Neural progenitor cell (in vitro differentiated cells): Measurements from ENCODE around the gene KDM3B. TPM values are rescaled to one million over a fixed set of nuclear protein-coding genes. Genes with fewer than 3 reads are reported as not detected.
A peak's percentile ranks its signal among the peaks of the same experiment; 100 is the strongest.
"Not testable (repeated sequence)": the region's sequence is repeated elsewhere in the genome, so short reads cannot be mapped to it uniquely, and the experiment has no call there.

Experiments
- DNase-seq: peaks from one replicate; pipeline ENCODE4 v3.0.0-alpha.2; 2016; ENCODE audit warnings: low spot score
- H2AFZ ChIP-seq: fragments of 200-600 bp; sonication (generic); replicated peaks from 2 replicates; pipeline ENCODE4 v1.6.1; 2016; ENCODE audit warnings: antibody characterized with exemption
- H3F3A ChIP-seq: fragments of 200-600 bp; sonication (generic); 2 replicates; pipeline ENCODE4 v1.6.1; 2016; ENCODE audit warnings: antibody characterized with exemption, low read depth
- H3K27ac ChIP-seq: fragments of 200-600 bp; sonication (generic); 2 replicates; pipeline ENCODE4 v1.5.1; 2016; ENCODE audit warnings: mild to moderate bottlenecking
- H3K27me3 ChIP-seq: fragments of 200-600 bp; sonication (generic); 2 replicates; pipeline ENCODE4 v1.6.1; 2016; ENCODE audit warnings: mild to moderate bottlenecking, moderate library complexity
- H3K36me3 ChIP-seq: fragments of 200-600 bp; sonication (generic); 2 replicates; pipeline ENCODE4 v1.5.1; 2016
- H3K4me1 ChIP-seq: fragments of 200-600 bp; sonication (generic); 2 replicates; pipeline ENCODE4 v1.6.1; 2016; ENCODE audit warnings: mixed run types
- H3K4me2 ChIP-seq: fragments of 200-600 bp; sonication (generic); 2 replicates; pipeline ENCODE4 v1.6.1; 2016
- H3K4me3 ChIP-seq: fragments of 200-600 bp; sonication (generic); 2 replicates; pipeline ENCODE4 v1.5.1; 2016
- H3K79me2 ChIP-seq: fragments of 200-600 bp; sonication (generic); 2 replicates; pipeline ENCODE4 v1.6.1; 2016; ENCODE audit warnings: low read depth
- H3K9ac ChIP-seq: fragments of 200-600 bp; sonication (generic); 2 replicates; pipeline ENCODE4 v1.6.1; 2016
- H3K9me3 ChIP-seq: fragments of 200-600 bp; sonication (generic); 2 replicates; pipeline ENCODE4 v1.5.1; 2016; ENCODE audit warnings: low read depth
- H4K20me1 ChIP-seq: fragments of 200-600 bp; sonication (generic); 2 replicates; pipeline ENCODE4 v1.6.1; 2016; ENCODE audit warnings: low read depth
- H3K27ac Mint-ChIP-seq: 3 replicates; pipeline ENCODE4 v1.8.0; 2021; ENCODE audit warnings: mixed read lengths
- H3K27me3 Mint-ChIP-seq: 2 replicates; pipeline ENCODE4 v1.8.0; 2022; ENCODE audit warnings: low read depth, mild to moderate bottlenecking, inconsistent platforms, moderate library complexity, mixed read lengths; ENCODE audit not compliant: insufficient read depth
- H3K36me3 Mint-ChIP-seq: 3 replicates; pipeline ENCODE4 v1.8.0; 2021; ENCODE audit warnings: mixed read lengths
- H3K4me1 Mint-ChIP-seq: 3 replicates; pipeline ENCODE4 v1.8.0; 2021; ENCODE audit warnings: mixed read lengths
- H3K4me3 Mint-ChIP-seq: 3 replicates; pipeline ENCODE4 v1.8.0; 2021; ENCODE audit warnings: mild to moderate bottlenecking, moderate library complexity, mixed read lengths
- H3K9me3 Mint-ChIP-seq: 3 replicates; pipeline ENCODE4 v1.8.0; 2020; ENCODE audit warnings: mixed read lengths
- CTCF ChIP-seq: fragments of 200-600 bp; sonication (generic); IDR thresholded peaks from 2 replicates; pipeline ENCODE4 v1.5.1; 2017; ENCODE audit warnings: antibody characterized with exemption, mild to moderate bottlenecking
- EZH2 ChIP-seq: fragments of 200-600 bp; sonication (generic); IDR thresholded peaks from 2 replicates; pipeline ENCODE4 v1.6.1; 2017; ENCODE audit warnings: antibody characterized with exemption, mild to moderate bottlenecking, moderate library complexity
- EZH2phosphoT487 ChIP-seq: fragments of 200-600 bp; sonication (generic); IDR thresholded peaks from 2 replicates; pipeline ENCODE4 v1.6.1; 2017; ENCODE audit warnings: antibody characterized with exemption
- total RNA-seq: library from RNA; depleted of rRNA; stranded (reverse); fragments of >200 nt; gene quantifications from 2 replicates; pipeline ENCODE4 v1.2.3, GENCODE V29; 2015; ENCODE audit warnings: low replicate concordance

KDM3B gene
- total RNA-seq, 1 donor from 2014 or later: 136 TPM

GRCh38 chr5:138315751-138316278 lies 36.7 kb upstream of the KDM3B start:
- peaks cover 15% of the 10 kb centered on the region for H3K36me3 ChIP-seq
- no peak overlapping the region for H3K4me3 ChIP-seq
- H3K9ac ChIP-seq: no peak overlapping the region
- no peak for TF ChIP-seq EZH2
- no peak for TF ChIP-seq EZH2phosphoT487
- no peak for TF ChIP-seq CTCF
- H4K20me1 ChIP-seq: no peaks in the 10 kb centered on the region
- H3K4me1 ChIP-seq: no peaks in the 10 kb centered on the region
- no peak overlapping the region for H3K27ac Mint-ChIP-seq
- H3K27me3 Mint-ChIP-seq: no peaks in the 10 kb centered on the region
- H3K9me3 ChIP-seq: no peaks in the 10 kb centered on the region
- H3F3A ChIP-seq: no peaks in the 10 kb centered on the region
- no peaks in the 10 kb centered on the region for H3K79me2 ChIP-seq
- no peaks in the 10 kb centered on the region for H3K9me3 Mint-ChIP-seq
- H3K4me1 Mint-ChIP-seq: no peaks in the 10 kb centered on the region
- H2AFZ ChIP-seq: no peak overlapping the region
- no peak overlapping the region for H3K4me2 ChIP-seq
- H3K36me3 Mint-ChIP-seq: peaks cover 21% of the 10 kb centered on the region
- no peak overlapping the region for H3K4me3 Mint-ChIP-seq
- H3K27ac ChIP-seq: no peak overlapping the region
- DNase-seq: no peak
- no peaks in the 10 kb centered on the region for H3K27me3 ChIP-seq

GRCh38 chr5:138316355-138316754 lies 36.1 kb upstream of the KDM3B start:
- no peak overlapping the region for H3K27ac Mint-ChIP-seq
- H3K4me3 Mint-ChIP-seq: no peak overlapping the region
- Histone ChIP-seq H3K4me1 (no peaks in the 10 kb centered on the region), H3K27ac (no peak overlapping the region), H3K9me3 (no peaks in the 10 kb centered on the region), H3K9ac (no peak overlapping the region), H3K4me2 (no peak overlapping the region), H3K27me3 (no peaks in the 10 kb centered on the region), H3K36me3 (peaks cover 15% of the 10 kb centered on the region), H3K79me2 (no peaks in the 10 kb centered on the region), H3K4me3 (no peak overlapping the region), H3F3A (no peaks in the 10 kb centered on the region), H2AFZ (no peak overlapping the region), H4K20me1 (no peaks in the 10 kb centered on the region)
- H3K27me3 Mint-ChIP-seq: no peaks in the 10 kb centered on the region
- peaks cover 20% of the 10 kb centered on the region for H3K36me3 Mint-ChIP-seq
- H3K4me1 Mint-ChIP-seq: no peaks in the 10 kb centered on the region
- peak; percentile 54 for DNase-seq
- TF ChIP-seq CTCF (no peak), EZH2phosphoT487 (no peak), EZH2 (no peak)
- H3K9me3 Mint-ChIP-seq: no peaks in the 10 kb centered on the region

GRCh38 chr5:138318211-138318610 lies 34.3 kb upstream of the KDM3B start:
- H3K27me3 Mint-ChIP-seq, H3K27ac Mint-ChIP-seq, H3K4me3 Mint-ChIP-seq, H3K79me2 ChIP-seq, H3K4me2 ChIP-seq, H3K9me3 ChIP-seq, H3K36me3 Mint-ChIP-seq, H3K27ac ChIP-seq, H3K4me1 Mint-ChIP-seq, H3K4me3 ChIP-seq, H3K9me3 Mint-ChIP-seq, H2AFZ ChIP-seq, DNase-seq, H3K9ac ChIP-seq, H3K4me1 ChIP-seq, H4K20me1 ChIP-seq, H3K27me3 ChIP-seq, H3F3A ChIP-seq, H3K36me3 ChIP-seq: not testable (repeated sequence)

GRCh38 chr5:138330813-138331448 lies 21.6 kb upstream of the KDM3B start:
- Histone ChIP-seq H3K4me2 (peak overlapping the region; percentile 88), H3K27ac (no peak overlapping the region), H2AFZ (peak overlapping the region; percentile 66), H3K79me2 (peaks cover 25% of the 10 kb centered on the region), H3K27me3 (no peaks in the 10 kb centered on the region), H3F3A (peaks cover 9% of the 10 kb centered on the region), H3K4me3 (peak overlapping the region; percentile 78), H3K9me3 (no peaks in the 10 kb centered on the region), H4K20me1 (no peaks in the 10 kb centered on the region), H3K36me3 (peaks cover 5% of the 10 kb centered on the region), H3K9ac (peak overlapping the region; percentile 71), H3K4me1 (peaks cover 12% of the 10 kb centered on the region)
- no peak for TF ChIP-seq CTCF
- TF ChIP-seq EZH2: no peak
- TF ChIP-seq EZH2phosphoT487: no peak
- Mint-ChIP-seq H3K36me3 (peaks cover 5% of the 10 kb centered on the region), H3K4me3 (peak overlapping the region; percentile 92), H3K27ac (peak overlapping the region; percentile 99), H3K27me3 (peaks cover 4% of the 10 kb centered on the region), H3K9me3 (no peaks in the 10 kb centered on the region), H3K4me1 (peaks cover 26% of the 10 kb centered on the region)
- DNase-seq: no peak
